GM21576 (cell line): ENCODE measurements around the gene TRAPPC3L.
A peak's percentile ranks its signal among the peaks of the same experiment; 100 is the strongest.

Experiments used
- ATAC-seq: cut with Tn5 transposase; IDR thresholded peaks from one replicate; pipeline ENCODE4 v1.9.1; 2021; ENCODE audit warnings: mild to moderate bottlenecking, moderate library complexity; ENCODE audit not compliant: unreplicated experiment

The TRAPPC3L gene

DNA sequence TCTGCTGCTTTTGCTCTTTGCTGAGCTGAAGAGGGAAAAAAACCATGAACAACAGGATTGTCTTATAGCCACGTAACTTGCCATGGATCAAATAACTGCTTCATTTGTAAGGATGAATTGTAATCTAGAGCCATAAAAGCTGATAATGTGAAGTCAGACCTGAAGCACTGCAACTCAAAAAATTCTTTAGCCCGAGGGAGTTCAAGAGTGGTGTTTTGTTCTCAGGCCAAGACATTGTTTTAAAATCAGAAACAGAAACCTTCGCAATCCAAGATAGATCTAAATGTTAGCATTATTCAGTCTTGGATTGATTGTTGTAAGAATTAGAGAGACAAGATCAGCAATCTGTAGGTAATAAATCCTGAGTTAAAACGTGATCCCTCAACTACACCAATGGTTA, at the start of gene TRAPPC3L:
TSS of gene TRAPPC3L (minus strand) at position 34 of the 400 bp plus-strand sequence. CDS start 170 bp downstream, outside the sequence.
- no peak for ATAC-seq

DNA sequence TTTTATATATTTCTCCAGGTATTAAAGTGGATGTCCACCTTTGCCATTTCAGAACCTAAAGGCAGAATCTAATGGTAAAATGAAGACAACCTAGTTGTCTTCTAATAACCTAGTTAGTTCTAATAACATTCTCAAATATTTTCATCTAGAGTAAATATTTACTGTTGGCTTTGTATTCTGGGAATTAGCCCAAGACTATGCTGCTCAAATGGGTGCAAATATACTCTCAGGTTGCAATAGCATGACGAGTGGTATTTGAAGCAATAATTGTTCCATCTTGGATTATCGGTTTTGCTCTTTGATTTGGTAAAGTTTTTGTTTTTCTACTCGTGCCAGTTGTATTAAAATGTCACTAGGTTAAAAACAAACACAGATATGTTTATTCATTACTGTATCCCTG, 49.8 kb upstream of the TRAPPC3L start:
- ATAC-seq = no peak

DNA sequence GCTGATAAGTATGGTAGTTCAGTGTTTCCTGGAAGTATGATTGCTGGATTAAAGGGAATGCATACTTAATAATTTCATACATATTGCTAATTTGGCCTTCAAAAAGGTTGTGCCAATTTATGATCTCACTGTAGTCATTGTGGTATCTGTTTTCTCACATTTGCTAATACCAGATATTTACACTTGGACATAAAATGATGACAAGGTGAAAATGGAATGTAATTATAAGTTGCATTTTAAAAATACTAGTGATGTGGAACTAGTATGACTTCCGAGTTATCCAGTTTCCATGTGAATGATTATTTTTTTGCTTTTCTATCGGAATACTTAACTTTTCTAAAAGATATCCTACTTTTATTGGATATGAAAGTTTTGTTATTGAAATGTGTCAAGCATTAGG, 41.3 kb upstream of the TRAPPC3L start:
- ATAC-seq = no peak

DNA sequence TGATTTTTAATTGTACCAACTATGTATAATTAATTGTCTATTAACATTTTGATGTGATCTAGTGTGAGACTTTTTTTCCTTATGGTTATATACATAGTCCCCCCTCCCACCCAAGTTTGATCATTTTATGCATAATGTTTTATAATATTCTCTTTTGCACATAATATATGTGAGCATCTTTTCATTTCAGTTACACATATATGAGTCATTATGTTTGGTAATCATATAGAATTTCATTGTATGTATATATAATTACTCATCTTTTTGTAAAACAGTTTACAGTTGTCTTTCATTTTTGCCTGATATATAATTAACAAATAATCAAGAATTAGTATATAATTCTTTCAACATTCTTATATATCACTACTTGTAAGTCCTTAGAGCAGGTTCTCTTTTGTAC, 40.8 kb upstream of the TRAPPC3L start:
- no peak for ATAC-seq

DNA sequence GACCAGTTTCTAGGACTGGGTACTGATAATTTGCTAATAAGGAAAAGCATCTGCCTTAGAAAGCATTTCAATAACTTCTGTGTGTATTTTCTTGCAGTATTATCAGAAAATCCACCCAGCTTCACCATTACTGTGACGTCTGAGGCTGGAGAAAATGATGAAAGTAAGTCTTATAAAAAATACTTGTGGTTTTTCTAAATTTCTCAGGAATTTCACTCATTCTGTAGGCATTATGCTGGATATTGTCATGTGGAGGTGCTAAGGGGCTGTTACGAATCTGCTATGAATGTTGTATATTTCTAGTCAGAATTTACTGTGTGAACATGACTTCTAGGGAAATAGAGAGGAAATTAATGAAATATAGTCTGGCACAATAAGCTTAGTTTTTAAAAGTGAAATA, 34.7 kb upstream of the TRAPPC3L start:
- no peak for ATAC-seq

DNA sequence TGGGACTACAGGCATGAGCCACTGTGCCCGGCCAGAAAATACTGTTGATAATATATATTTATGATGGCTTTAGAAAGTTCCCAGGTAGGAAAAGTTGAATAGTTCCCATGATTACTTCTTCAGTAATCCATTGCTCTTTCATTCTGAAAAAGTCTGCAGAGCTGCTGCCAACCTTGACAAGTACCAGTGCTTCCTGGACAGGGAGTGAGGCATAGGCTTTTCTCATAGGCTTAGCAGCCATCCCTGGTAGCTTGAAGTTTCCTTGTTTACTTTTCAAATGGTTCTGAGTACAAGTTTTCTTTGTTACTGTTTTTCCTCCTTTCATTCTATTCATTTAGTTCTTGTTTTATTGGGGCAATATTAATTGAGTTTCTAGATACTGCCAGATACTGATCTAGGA, 33.7 kb upstream of the TRAPPC3L start:
- no peak for ATAC-seq

DNA sequence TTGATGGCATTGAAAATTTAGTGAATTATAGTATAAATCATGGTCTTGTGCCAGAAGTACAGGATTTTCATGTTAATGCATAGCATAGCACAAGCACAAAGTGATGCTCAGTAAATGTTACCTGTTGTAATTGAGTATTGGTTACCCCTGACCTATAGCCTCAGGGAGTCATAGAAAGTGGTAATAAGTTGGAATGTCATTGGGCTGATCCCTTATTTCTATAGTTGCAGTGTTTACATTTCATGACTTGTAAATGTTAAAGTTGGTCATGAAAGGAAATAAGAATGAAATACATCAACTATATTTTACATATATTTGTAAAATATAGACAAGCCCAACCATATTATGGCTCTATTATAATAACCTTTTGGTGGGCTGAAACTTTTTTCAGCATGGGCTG, 32.9 kb upstream of the TRAPPC3L start:
- no peak for ATAC-seq

DNA sequence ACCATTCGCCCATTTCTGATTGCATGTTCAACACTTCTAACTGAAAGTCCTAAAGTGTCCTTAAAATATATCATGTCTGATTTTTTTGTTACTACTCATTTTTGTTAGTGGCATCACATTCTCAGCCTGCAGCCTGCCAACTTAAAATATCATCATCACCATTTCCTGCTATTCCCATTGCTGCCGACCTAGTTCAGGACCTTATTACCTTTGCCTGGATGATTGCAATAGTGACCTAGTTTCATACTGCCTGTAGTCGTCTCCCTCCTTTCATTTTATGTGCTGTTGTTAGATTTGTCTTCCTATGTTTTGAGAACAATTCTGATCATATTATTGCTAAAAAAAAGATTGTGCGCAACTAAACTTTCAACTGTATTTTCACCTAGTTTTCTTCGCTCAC, 32.0 kb upstream of the TRAPPC3L start:
- ATAC-seq = no peak

DNA sequence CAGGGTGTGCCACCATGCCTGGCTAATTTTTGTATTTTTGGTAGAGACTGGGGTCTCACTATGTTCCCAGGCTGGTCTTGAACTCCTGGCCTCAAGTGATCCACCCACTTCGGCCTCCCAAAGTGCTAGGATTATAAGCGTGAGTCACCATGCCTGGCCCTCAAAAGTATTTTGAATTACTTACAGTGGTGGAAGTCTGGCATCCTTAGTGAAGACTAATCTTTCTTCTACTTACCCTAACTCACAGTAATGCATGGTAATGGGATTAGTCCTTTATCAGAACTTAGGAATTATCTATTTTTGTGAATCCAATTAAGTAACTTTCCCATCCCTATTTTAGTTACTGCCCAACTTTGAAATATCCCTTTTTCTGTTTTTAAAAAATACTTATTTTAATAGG, 29.7 kb upstream of the TRAPPC3L start:
- no peak for ATAC-seq

DNA sequence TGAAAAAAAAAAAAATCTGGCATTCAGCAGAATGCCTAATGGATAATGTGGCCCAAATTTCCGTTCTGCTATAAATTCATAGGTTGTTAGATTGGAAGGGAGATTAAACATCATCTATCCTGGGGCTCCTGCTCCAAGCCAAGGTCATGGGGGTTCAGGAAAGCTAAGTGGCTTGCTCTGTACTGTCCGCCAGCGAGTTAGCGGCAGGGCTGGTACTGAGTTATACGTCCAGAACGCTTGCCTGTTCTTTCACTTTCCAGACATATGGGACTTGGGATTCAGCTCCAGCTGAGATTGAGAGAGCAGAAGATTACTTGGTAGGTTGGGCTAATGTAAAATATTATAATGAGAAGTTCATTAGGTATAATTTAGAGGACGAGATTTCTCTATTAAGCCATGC, 26.7 kb upstream of the TRAPPC3L start:
- no peak for ATAC-seq

DNA sequence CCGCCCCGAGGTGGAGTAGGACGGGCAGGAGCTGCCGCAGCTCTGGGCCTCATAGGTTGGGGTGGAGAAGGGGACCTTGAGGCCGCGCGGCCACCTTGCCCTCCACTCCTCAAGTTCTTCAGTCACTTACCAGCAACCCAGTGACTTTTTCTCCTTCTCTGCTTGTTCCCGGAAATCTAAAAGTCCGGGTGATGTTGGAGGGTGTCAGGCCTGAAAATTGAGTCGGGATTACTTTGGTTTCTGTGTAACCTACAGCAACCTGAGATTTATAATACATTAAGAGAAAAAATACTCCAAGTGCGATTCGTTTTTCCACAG, 26.2 kb upstream of the TRAPPC3L start:
- ATAC-seq = no peak

DNA sequence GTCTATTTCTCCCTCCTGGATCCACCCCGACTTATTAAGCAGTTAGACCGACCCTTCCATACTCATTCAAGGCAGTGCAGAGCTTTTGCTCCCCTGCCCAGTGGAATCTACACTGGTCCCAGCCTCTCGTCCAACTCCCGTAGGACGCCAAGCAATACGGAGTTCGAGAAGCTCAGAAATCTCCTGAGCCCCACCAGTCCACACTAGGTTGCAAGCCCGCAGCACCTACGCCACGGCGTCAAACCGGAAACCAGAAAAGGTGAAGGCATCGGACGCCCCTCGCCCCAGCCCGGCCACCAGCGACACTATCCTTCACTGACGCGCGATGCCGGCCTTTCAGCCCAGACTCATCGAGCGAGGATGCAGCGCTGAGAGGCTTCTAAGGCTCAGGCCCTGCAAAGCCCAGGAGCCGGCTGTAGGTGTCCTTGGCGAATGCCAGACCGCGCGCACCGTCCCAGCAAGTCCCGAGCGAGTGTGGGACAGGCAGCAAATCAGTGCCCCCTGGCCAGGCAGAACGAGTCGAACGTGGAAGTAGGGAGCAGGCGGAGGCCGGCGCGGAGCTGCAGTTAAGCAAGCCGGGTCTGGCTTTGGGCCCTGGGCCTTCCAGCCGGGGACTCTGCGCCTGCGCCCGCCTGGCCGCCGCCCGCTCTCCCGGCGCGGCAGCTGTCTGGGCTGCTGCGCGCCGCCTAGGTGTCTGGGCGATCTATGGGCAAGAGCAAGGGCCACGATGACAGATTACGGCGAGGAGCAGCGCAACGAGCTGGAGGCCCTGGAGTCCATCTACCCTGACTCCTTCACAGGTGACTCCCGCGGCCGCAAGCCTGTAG, 25.6 kb upstream of the TRAPPC3L start, which contains the start of gene RWDD1:
TSS of gene RWDD1 (plus strand) at position 649 of the 827 bp plus-strand sequence. CDS start at position 728, 79 bp downstream.
- peak; percentile 96 for ATAC-seq

DNA sequence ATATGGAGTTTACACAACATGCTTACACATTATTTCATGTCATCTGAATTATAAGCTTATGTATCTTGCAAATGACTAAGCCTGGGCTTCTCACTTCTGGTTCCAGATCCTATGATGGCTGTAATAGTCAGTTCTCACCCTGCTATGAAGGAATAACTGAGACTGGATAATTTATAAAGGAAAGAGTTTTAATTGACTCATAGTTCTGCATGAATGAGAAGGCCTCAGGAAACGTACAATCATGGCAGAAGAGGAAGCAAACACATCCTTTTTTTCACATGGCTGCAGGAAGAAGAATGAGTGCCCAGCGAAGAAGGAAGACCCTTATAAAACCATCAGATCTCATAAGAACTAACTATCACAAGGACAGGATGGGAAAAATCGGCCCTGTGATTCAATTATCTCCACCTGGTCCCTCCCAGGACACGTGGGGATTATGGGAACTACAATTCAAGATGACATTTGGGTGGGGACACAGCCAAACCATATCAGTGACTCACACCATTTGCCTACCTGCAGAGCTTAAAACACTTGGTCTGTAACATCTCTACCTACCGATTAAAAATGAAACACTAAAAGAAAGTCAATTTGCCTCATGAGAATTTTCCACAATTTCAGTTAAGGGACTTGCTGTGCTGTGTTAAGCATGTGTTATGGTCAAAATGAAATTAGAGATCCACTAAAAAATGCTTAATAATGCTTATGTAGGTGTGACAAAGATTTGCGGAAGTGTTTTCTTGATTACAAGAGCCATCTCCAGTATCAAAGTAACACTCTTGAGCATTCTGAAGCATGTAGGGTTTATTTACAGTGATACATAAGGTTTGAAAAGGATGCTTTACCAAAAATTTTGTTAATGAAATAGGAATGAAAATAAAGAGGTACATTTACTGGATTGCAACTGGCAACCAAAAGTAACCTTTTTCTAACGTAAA, 23.6 kb upstream of the TRAPPC3L start:
- no peak for ATAC-seq

DNA sequence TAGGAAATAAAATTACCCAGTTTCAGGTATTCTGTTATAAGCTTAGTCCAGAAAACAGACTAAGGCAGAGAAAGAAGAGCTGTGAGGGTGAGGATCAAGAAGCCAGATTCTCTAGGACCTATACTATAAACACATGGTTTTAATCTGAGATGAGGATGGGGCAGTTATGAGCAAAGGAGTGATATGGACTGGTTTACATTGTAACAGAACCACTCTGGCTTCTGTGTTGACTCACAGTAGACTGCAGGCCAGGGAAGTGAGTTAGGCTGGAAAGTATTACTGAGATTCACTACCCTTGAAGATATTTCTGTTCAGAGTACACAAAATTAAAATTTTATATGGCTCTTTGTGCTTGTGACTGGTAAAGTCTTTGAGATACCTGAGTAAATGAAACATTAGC, 22.6 kb upstream of the TRAPPC3L start:
- no peak for ATAC-seq

DNA sequence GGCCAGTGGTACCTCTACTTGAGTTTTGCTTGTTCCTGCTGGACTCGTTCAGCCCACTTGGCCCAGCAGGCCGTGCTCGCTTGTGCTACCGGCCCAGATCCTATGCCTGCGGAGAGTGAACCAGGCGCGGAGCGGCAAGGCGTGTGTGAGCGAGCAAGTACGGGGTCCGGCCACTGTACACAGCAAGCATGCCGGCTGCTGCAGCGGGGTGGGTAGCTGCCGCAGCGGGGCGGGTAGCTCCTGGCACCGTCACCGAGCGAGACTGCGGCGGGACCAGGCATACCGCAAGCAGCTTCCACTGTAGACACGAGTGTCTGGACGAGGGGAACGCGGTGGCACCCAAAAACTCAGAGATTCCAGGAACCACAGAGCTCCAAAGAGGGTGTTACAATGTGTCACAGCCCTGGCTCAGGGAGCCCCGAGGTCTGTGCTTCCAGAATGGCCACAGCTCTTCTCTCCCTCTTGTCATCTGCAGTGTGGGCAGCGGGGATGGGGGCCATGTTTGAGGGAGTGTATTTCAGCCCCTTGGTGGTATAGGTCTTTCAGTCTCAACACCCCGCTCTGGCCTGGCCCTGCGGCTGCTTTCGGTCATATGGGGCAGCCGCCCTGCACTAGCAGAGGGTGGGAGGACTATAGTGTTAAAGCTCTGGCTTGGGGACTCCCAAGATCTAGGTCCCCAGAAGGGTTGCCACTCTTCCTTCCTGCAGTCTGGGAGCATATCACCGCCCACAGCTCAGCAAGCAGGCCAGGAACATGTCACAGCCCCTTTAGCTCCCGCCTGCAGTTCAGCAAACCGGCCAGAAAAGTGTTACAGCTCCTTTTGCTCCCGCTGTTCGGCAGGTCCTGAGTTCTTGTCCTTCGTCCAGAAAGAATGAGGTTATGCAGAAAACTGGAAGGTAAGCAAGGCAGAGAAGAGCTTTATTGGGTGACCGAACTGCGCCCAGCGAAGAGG, 19.7 kb upstream of the TRAPPC3L start:
- no peak for ATAC-seq

DNA sequence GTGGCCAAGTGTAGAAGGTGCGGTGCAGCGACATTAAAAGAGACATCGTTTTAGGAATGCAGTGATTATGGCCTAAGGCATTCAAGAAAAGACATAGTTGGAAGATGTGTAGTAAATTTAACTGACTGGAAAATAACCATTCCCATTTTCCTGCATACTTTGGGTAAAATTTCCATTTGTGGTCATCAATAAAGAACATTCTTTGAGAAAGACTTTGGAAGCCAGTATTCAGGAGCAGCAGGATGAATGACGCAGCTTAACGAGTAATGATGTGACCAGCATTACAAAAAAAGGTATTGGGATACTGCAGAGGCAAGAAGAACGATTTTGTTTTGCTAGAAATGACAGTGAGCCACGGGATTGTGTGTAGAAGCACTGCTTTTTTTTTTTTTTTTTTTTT, 18.8 kb upstream of the TRAPPC3L start:
- ATAC-seq = no peak

DNA sequence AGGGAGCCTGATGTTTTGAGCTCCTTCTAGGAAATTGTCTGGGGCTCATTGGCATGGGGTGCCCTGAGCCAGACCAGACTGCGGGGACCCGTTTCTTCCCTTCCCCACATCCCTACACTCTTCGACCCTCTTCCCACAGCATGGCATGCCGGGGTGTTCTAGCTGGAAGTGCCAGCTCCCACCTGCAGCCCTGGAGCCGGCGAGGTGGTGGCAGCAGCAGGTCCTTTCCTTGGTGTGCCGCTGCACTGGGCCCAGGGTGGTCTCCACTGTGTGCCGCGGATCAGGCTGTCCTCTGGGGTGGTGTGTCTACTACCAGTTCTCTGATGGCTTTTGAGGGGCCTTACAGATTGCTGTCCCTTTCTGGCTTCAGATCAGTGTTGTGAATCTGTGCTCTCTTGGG, 18.3 kb upstream of the TRAPPC3L start:
- no peak for ATAC-seq

DNA sequence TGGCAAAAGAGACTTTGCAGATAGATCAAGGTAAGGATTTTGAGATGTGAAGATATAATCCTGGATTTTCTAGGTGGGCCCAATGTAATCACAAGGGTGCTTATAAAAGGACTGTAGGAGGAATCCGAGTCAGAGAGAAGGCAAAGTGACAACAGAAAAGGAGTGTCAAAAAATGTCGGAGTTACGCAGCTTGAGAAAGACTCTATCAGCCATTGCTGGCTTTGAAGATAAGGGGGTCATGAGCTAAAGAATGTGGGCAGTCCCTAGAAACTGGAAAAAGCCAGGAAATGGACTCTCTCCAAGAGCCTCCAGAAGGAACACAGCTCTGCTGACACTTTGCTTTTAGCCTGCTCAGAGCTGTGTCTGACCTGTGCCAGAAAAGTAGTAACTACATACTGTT, 17.1 kb upstream of the TRAPPC3L start:
- no peak for ATAC-seq

DNA sequence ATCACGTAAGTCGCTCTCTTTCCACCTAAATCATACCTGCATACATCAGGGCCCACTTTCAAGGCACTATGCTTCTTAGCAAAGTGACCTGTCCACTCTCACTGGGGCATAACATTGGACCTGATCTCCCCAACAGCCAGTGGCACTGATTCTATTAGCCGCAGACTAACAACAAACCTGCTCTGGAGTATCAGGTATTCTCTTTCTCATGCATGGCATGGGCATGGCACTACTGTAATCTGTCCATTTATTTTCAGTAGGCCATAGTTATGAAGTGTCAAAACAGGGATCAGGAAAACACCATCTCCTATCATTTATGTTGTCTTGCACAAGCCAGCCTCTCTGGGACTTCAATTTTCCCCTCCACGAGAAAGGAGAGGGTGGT, 16.5 kb upstream of the TRAPPC3L start:
- ATAC-seq = no peak

DNA sequence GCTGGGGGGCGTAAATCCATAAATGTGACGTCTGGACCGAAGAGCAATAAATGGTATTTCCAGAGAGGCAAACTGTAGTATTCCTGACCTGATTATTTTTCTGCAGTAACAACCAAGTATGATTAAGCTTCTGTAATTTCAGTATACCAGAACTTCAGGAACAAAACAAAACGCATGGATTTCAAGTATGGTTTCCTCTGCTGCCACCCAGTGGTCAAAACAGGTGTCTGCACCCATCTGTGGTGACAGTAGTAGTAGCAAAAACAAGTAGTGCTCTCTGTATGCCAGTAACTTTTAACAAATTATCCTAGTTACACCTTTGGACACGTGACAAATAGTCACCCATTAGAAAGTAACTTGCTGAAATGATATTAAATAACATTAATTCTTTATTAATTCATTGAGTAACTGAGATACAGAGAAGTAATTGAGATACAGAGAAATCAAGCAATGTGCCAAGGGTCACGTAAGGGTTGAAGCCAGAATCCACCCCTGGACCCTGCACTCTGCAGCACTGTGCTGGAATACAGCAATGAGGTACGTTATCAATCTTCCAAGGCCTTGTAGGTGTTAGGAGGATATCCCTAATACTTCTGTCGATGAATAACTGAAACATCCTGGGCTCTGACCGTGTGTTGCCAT, 16.0 kb upstream of the TRAPPC3L start:
- ATAC-seq = peak; percentile 65
